DMS153 treated with DMSO at 0.1 percent for 48 hours (cell line): ENCODE measurements around the gene EDC4.

ENCODE experiments used
- DNase-seq: peaks from one replicate; lab custom pipeline; 2025; ENCODE audit not compliant: unreplicated experiment; lab: John Stamatoyannopoulos, UW

The EDC4 gene

DNA sequence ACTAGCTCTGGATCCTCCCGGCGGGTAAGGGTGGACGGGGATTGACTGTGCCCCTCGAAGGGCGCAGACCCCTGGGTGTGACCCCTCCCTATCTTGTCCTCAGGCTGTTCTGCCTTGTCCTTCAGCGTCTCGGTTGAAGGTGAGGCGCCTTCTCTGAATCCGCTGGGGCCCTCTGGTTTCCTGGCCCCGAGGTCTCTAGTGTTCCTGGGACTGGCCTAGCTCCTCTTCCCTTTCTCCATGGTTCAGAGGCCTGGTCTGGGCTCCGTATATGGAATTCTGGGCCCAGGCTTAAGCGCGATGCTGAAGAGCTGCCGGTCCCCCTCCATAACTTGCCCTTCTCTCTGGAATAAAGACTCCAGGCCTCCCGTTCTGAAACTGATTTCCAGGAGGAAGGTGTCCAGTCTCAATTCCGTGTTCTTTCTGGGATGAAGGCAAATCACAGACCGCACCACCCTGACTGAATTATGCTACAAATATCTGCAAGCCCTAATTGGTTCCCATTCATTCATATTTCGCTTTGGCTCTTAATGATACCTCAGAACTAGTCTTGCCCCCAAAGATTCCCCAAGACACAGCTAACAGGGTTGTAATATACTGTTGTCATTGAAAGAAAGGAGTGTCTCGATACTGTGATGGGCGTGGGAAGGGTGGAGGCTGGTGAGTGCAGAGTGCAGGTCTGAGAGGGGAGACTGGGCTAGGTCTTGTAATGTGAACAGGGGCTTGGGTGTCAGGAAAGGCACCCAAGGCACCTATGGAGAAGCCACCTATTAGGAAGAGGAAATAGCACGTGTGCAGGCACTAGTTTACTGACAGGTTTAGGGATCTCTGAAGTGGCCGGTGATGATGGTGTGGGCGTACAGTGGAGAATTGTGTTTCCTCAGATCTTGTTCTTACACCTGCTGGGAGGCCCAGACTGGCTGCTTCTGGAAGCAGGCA lies 851 bp downstream of the EDC4 start:
- DNase-seq = no peak

DNA sequence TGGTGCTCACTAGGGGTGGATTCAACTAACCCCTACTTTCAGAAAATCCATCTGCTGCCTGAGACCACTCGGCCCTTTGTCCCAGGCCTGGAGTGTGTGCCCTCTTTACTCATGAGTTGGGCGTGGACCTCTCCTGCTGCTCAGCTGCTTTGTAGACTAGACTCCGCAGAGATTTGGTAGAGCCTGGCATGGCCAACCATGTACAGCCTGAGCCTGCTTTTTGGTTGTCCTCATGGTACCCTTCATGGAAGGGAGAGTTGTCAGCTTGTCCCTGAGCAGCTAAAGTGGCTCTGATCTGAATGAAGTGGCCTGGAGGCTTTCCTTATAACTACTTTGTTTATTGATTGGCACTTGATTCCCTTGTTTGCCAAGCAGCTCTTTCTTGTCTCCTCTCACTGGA lies 1.5 kb downstream of the EDC4 start:
- DNase-seq = no peak

DNA sequence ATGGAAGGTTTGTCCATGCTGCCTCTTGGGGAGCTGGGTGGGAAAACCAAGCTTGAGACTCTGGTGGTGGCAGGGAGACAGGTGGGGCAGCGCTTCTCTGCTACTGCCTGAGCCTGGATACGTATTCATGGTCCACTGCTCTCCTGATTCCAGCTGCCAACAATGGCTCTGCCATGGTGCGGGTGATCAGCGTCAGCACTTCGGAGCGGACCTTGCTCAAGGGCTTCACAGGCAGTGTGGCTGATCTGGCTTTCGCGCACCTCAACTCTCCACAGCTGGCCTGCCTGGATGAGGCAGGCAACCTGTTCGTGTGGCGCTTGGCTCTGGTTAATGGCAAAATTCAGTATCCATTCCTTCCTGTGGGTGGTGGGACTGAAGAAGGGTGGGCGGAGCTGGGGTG lies 4.2 kb downstream of the EDC4 start:
- DNase-seq = no peak

DNA sequence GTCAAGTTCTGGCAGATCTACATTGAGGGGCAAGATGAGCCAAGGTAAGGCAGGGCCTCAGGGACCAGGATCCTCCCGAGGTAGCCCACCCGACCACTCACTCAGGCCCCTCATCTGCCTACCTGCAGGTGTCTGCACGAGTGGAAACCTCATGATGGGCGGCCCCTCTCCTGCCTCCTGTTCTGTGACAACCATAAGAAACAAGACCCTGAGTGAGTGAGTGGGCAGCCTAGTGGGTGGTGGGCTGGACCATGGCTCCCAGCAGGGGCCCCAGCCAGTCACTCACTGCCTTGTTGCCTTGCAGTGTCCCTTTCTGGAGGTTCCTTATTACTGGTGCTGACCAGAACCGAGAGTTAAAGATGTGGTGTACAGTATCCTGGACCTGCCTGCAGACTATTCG lies 5.4 kb downstream of the EDC4 start:
- no peak for DNase-seq

DNA sequence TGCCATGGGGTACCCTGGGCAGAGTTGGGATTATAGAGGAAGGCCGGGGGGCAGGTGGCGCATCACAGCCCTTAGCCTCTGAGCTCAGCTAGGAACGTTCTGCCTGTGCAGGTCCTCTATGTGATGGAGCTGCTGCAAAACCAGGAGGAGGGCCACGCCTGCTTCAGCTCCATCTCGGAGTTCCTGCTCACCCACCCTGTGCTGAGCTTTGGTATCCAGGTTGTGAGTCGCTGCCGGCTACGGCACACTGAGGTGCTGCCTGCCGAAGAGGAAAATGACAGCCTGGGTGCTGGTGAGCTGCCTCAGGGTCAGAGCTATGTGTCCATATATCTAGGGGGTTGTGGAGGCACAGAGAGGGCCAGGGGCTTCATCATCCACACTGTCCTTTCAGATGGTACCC lies 6.0 kb downstream of the EDC4 start:
- DNase-seq = no peak

DNA sequence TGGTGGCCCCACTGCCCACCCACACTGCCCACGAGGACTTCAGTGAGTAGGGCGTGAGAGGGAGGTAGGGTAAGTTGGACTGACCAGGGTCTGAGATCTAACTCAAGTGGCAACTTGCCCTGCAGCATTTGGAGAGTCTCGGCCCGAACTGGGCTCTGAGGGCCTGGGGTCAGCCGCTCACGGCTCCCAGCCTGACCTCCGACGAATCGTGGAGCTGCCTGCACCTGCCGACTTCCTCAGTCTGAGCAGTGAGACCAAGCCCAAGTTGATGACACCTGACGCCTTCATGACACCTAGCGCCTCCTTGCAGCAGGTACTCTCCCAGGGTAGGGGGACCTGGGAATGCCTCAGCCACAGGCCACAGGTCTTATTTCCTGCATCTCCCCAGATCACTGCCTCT lies 6.6 kb downstream of the EDC4 start:
- DNase-seq = no peak

GRCh38 chr16:67879936-67880335 lies 7.1 kb downstream of the EDC4 start:
- DNase-seq = no peak

DNA sequence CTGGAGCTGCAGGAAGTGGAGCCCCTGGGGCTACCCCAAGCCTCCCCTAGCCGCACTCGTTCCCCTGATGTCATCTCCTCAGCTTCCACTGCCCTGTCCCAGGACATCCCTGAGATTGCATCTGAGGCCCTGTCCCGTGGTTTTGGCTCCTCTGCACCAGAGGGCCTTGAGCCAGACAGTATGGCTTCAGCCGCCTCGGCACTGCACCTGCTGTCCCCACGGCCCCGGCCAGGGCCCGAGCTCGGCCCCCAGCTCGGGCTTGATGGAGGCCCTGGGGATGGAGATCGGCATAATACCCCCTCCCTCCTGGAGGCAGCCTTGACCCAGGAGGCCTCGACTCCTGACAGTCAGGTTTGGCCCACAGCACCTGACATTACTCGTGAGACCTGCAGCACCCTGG lies 7.7 kb downstream of the EDC4 start:
- no peak for DNase-seq

DNA sequence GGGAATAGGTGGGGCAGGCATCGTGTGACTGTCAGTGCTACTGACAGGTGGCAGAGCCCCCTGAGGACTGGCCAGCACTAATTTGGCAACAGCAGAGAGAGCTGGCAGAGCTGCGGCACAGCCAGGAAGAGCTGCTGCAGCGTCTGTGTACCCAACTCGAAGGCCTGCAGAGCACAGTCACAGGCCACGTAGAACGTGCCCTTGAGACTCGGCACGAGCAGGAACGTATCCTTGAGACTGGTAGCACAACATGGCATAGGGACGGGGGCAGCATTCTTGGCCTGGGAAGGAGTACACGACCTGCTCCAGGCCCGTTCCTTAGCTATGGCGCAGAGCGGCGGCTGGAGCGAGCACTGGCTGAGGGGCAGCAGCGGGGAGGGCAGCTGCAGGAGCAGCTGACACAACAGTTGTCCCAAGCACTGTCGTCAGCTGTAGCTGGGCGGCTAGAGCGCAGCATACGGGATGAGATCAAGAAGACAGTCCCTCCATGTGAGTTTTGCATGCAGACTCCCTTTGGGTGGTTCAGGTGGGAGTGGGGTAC lies 8.8 kb downstream of the EDC4 start:
- no peak for DNase-seq

DNA sequence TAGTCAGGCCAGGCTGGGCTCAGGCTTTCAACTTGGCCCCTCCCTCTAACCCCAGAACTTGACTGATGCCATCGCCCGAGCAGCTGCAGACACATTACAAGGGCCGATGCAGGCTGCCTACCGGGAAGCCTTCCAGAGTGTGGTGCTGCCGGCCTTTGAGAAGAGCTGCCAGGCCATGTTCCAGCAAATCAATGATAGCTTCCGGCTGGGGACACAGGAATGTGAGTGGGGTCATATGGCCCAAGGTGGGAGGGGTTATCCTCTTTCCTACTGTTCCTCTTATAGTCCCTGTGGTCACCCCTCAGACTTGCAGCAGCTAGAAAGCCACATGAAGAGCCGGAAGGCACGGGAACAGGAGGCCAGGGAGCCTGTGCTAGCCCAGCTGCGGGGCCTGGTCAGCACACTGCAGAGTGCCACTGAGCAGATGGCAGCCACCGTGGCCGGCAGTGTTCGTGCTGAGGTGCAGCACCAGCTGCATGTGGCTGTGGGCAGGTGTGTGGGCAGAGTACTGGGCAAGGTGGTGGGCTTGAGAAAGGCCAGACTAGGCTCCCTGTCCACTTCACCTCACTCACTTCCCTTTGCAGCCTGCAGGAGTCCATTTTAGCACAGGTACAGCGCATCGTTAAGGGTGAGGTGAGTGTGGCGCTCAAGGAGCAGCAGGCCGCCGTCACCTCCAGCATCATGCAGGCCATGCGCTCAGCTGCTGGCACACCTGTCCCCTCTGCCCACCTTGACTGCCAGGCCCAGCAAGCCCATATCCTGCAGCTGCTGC lies 9.7 kb downstream of the EDC4 start:
- no peak for DNase-seq

DNA sequence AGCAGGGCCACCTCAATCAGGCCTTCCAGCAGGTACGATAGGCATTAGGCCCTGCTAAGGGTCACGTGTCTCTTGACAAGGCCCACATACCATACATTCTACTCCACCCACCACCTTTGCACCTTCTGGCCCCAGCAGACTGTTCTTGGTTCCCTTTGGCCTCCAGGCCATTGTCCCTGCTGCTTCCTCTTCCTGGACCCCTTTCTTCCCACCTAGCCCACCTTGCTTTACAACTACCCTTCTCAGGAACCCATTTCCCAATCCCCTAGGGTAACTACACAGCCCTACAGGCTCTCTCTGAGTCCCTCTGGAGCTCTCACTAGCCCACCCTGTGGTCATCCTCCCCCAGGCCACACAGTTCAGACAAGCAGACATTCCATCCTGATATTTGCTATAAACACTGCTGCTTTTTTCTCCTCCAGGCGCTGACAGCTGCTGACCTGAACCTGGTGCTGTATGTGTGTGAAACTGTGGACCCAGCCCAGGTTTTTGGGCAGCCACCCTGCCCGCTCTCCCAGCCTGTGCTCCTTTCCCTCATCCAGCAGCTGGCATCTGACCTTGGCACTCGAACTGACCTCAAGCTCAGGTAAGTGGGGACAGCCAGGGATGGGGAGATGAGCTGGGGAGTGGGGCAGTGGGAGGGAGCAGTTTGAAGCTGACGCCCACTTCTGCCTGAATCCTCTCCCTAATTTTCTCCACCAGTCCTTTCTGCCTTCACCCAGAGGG lies 10.5 kb downstream of the EDC4 start:
- DNase-seq = no peak

GRCh38 chr16:67883872-67884261 lies 11.0 kb downstream of the EDC4 start:
- DNase-seq = peak; percentile 68

DNA sequence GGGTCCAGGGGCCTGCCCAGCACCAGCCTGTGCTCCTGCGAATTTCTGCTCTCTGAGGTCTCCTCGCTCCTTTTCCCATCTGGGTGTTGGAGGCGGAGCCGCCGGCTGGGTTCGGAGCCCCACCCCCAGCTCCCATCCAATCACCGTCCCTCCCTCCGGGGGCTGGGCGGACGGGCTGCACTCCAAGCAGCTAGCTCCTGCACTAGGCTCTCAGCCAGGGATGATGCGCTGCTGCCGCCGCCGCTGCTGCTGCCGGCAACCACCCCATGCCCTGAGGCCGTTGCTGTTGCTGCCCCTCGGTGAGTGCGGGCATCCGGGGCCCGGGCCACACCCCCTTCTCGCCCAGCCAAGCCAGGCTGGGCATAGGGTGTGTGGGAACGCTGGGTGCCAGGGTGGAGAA lies 11.8 kb downstream of the EDC4 start, which contains the start of gene NRN1L:
TSS of gene NRN1L (plus strand) at position 202 of the 400 bp plus-strand sequence. CDS start at position 221, 19 bp downstream.
- peak; percentile 66 for DNase-seq

- DNase-seq = no peak
Measured at GRCh38 chr16:67885545-67885944, 12.7 kb downstream of the EDC4 start.

DNA sequence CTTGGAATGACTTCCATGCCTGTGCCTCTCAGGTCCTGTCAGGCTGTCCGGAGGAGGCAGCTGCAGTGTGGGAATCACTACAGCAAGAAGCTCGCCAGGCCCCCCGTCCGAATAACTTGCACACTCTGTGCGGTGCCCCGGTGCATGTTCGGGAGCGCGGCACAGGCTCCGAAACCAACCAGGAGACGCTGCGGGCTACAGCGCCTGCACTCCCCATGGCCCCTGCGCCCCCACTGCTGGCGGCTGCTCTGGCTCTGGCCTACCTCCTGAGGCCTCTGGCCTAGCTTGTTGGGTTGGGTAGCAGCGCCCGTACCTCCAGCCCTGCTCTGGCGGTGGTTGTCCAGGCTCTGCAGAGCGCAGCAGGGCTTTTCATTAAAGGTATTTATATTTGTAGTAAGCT lies 13.1 kb downstream of the EDC4 start:
- no peak for DNase-seq

GRCh38 chr16:67886387-67886786 lies 13.5 kb downstream of the EDC4 start:
- no peak for DNase-seq

DNA sequence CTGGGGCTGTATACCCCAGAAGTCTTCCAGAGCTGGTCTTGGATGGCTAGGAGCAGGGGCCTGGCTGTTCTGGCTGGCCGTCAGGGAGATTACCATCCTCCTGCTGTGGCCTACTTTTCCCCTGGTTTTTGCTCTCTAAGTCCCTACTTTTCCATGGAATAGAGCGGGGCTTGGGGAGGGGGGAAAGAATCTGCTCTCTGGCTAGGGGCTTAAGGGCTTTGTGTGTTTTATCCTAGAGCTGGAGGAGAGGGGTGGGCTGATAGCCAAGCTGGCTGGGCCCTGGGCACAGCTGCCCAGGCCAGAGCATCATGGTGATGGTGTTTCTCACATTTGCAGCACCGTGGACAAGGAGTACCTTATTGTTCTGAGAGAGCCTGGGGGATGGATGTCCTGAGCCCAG lies 15.5 kb downstream of the EDC4 start:
- DNase-seq = no peak

- no peak for DNase-seq
Measured at GRCh38 chr16:67892375-67892774, 19.5 kb downstream of the EDC4 start.

DNA sequence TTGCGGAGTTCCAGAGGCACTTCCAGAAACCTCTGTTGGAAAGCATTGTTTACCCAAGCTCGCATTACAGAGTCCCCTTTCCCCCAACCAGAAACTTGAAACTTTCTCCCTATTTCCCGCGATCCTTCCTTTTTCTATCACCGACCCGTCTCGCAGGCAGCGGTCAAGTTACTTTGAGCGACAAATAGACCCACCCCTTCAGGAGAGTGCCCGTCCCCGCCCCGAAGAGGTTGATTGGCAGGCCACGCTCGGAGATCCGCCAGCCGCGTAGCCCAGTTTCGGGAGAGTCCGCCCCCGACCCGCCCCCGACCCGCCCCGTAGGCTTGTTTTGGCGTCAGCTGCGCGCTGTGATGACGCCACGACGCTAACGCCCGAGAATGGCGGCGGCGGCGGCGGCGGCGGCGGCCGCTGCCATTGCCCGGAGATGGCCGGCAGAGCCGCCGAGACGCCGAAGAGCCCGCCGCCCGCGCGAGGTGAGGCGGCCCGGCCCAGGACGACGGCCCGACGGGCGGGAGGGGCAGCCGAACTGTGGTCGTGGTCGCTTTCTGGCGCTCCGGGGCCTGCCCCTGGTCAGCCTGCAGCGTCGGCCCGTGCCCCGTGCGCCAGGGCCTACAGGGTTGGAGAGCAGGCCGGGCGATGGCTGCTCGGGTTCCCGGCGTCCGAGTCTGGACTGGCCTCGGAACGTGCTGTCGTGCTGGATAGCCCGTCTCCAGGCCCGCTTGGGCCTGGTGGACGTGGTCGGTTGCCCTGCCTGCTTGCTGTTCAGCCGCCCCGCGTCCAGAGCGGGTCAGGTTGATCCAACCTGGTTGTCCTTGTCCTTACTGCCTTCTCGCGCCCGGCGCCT lies 20.3 kb downstream of the EDC4 start, which contains the start of gene PSKH1:
TSS of gene PSKH1 (plus strand) at position 356 of the 844 bp plus-strand sequence. CDS start 15,496 bp downstream, outside the sequence.
- peak; percentile 86 for DNase-seq

- DNase-seq = no peak
Measured at GRCh38 chr16:67893743-67894399, 21.0 kb downstream of the EDC4 start.
